CD4-positive, alpha-beta T cell (primary cell): ENCODE results near the gene DYRK1A. TPM values are rescaled to one million over a fixed set of nuclear protein-coding genes. Genes with fewer than 3 reads are reported as not detected.
A peak's percentile ranks its signal among the peaks of the same experiment; 100 is the strongest.

Source experiments
- ATAC-seq: fragments of 200-7000 bp; cut with Tn5 transposase; one replicate; pipeline ENCODE4 v1.10.0; 2022; ENCODE audit warnings: mild to moderate bottlenecking; ENCODE audit not compliant: poor library complexity
- CTCF ChIA-PET: fragments of 350-600 bp; sonication (Branson Sonifier 250); formaldehyde crosslinking; loops from one replicate; lab custom pipeline; 2021; ENCODE audit warnings: antibody characterized with exemption, inconsistent platforms; lab: Charles Lee
- POLR2A ChIA-PET: fragments of 350-600 bp; sonication (Branson Sonifier 250); formaldehyde crosslinking; loops from one replicate; lab custom pipeline; 2021; ENCODE audit warnings: antibody characterized with exemption, inconsistent platforms; lab: Charles Lee
- DNase-seq, 14 experiments: peaks; one replicate each; pipeline ENCODE4 v3.0.0-alpha.2; 2013 to 2020; ENCODE audit warnings: mixed read lengths in 2 of 14
- H3K27ac ChIP-seq, 2 donors: one replicate each; pipeline versions ENCODE4 v1.5.1 to v1.7.0; 2013; ENCODE audit warnings: low read length in 2 of 2, low read depth in 1 of 2, mild to moderate bottlenecking in 1 of 2
- H3K27me3 ChIP-seq, 2 experiments: 1 replicate in 1 of 2; 2 replicates in 1 of 2; pipeline versions ENCODE4 v1.6.1 to v1.7.0; 2013; ENCODE audit warnings: low read length in 2 of 2, control low read depth in 1 of 2, mild to moderate bottlenecking in 1 of 2, moderate library complexity in 1 of 2; ENCODE audit not compliant: insufficient read depth in 2 of 2, control insufficient read depth in 1 of 2
- H3K36me3 ChIP-seq: one replicate; pipeline ENCODE4 v1.6.1; 2013; ENCODE audit warnings: low read length, control low read depth; ENCODE audit not compliant: insufficient read depth
- H3K4me1 ChIP-seq: one replicate; pipeline ENCODE4 v1.6.1; 2013; ENCODE audit warnings: low read length, control low read depth; ENCODE audit not compliant: insufficient read depth
- H3K4me3 ChIP-seq: one replicate; pipeline ENCODE4 v1.5.1; 2013; ENCODE audit warnings: mild to moderate bottlenecking, low read length, moderate library complexity
- H3K9me3 ChIP-seq, 2 experiments: 1 replicate in 1 of 2; 2 replicates in 1 of 2; pipeline versions ENCODE4 v1.6.1 to v1.7.0; 2013; ENCODE audit warnings: low read length in 2 of 2, mild to moderate bottlenecking in 2 of 2, control low read depth in 1 of 2, moderate library complexity in 1 of 2; ENCODE audit not compliant: control insufficient read depth in 1 of 2, insufficient read depth in 1 of 2
- H3K27ac Mint-ChIP-seq: one replicate; pipeline ENCODE4 v1.8.0; 2020; ENCODE audit warnings: mixed read lengths
- H3K27me3 Mint-ChIP-seq: one replicate; pipeline ENCODE4 v1.8.0; 2021; ENCODE audit warnings: mixed read lengths
- H3K36me3 Mint-ChIP-seq: one replicate; pipeline ENCODE4 v1.8.0; 2021; ENCODE audit warnings: low read depth, mixed read lengths
- H3K4me1 Mint-ChIP-seq: one replicate; pipeline ENCODE4 v1.8.0; 2021; ENCODE audit warnings: low read depth, mixed read lengths
- H3K4me3 Mint-ChIP-seq: one replicate; pipeline ENCODE4 v1.8.0; 2020; ENCODE audit warnings: mild to moderate bottlenecking, mixed read lengths
- H3K9me3 Mint-ChIP-seq: one replicate; pipeline ENCODE4 v1.8.0; 2020; ENCODE audit warnings: mixed read lengths
- intact Hi-C, 2 experiments: fragments of 100-400 bp; cut with DNase I in 1 of 2; cut with micrococcal nuclease in 1 of 2; formaldehyde crosslinking; loops; one replicate each; pipeline versions ENCODE4 v1.15.1 to v1.9.0; 2023 to 2025; cut with DNase I, micrococcal nuclease
- total RNA-seq, 174 experiments: library from RNA in 2 of 174; stranded (reverse) in 2 of 174; gene quantifications; one replicate each; pipeline ENCODE4 v1.2.3 and lab custom pipeline; 2021 to 2026
- TF ChIP-seq, protein P1 (sequence below): fragments of 200-600 bp; IDR thresholded peaks from one replicate; pipeline ENCODE4 v1.8.0; 2022; ENCODE audit warnings: antibody characterized with exemption, mild to moderate bottlenecking

The DYRK1A gene
- total RNA-seq, 2 experiments from 2014 or later: 135 to 145 TPM

DNA sequence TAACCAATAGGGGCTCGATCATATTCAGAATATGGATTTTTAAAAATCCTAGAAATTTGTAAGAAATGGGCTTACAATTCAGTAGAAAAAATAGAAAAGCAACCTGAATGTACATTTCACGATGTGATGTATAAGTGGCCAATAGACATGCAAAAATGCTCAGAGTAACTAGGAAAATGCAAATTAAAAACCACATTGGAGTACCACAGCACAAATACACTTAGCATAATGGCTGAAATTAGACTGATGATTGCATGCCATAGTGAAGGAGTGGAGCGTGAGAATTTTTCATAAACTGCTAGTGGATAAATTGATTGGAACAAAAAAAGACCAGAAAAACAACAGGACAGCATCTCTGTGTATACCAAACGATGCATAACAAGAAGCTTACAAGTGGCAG, 102.3 kb downstream of the DYRK1A start:
- no peak overlapping the region for H3K4me3 Mint-ChIP-seq
- DNase-seq: no peak
- peak overlapping the region; percentile 48 for H3K27ac Mint-ChIP-seq
- TF ChIP-seq, protein P1, sequence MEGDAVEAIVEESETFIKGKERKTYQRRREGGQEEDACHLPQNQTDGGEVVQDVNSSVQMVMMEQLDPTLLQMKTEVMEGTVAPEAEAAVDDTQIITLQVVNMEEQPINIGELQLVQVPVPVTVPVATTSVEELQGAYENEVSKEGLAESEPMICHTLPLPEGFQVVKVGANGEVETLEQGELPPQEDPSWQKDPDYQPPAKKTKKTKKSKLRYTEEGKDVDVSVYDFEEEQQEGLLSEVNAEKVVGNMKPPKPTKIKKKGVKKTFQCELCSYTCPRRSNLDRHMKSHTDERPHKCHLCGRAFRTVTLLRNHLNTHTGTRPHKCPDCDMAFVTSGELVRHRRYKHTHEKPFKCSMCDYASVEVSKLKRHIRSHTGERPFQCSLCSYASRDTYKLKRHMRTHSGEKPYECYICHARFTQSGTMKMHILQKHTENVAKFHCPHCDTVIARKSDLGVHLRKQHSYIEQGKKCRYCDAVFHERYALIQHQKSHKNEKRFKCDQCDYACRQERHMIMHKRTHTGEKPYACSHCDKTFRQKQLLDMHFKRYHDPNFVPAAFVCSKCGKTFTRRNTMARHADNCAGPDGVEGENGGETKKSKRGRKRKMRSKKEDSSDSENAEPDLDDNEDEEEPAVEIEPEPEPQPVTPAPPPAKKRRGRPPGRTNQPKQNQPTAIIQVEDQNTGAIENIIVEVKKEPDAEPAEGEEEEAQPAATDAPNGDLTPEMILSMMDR: no peak
- Histone ChIP-seq H3K36me3 (peaks cover 16% of the 10 kb centered on the region), H3K27me3 (no peaks in the 10 kb centered on the region), H3K4me1 (peaks cover 15% of the 10 kb centered on the region), H3K4me3 (no peak overlapping the region), H3K9me3 (no peaks in the 10 kb centered on the region), H3K27ac (no peak overlapping the region)
- ATAC-seq: no peak
- no peaks in the 10 kb centered on the region for H3K9me3 Mint-ChIP-seq
- CTCF ChIA-PET: no interaction called here
- POLR2A ChIA-PET: no interaction called here
- intact Hi-C loops: loop anchor here in 1 of 2 experiments (10.0 kb wide), 1 partner anchor 214 kb away; no protein-coding TSS in a partner anchor
- H3K27me3 Mint-ChIP-seq: no peaks in the 10 kb centered on the region
- H3K36me3 Mint-ChIP-seq: peaks cover 62% of the 10 kb centered on the region
- peaks cover 90% of the 10 kb centered on the region for H3K4me1 Mint-ChIP-seq

DNA sequence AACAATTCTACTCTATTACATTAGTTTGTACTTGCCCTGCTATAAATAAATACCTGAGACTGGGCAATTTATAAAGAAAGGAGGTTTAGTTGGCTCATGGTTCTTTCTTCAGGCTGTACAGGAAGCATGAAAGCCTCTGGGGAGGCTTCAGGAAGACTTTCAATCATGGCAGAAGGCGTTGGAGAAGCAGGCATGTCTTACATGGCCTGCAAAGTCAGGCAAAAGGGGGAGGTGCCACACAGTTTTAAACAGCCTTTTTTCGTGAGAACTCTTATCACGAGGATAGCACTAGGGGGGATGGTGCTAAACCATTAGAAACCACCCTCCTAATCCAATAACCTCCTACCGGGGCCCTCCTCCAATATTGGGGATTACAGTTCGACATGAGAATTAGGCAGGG, 102.9 kb downstream of the DYRK1A start:
- H3K36me3 Mint-ChIP-seq: peaks cover 64% of the 10 kb centered on the region
- H3K27ac Mint-ChIP-seq: peak overlapping the region; percentile 48
- H3K36me3 ChIP-seq: peaks cover 16% of the 10 kb centered on the region
- H3K27me3 Mint-ChIP-seq: no peaks in the 10 kb centered on the region
- no peaks in the 10 kb centered on the region for H3K27me3 ChIP-seq
- no peak overlapping the region for H3K4me3 ChIP-seq
- no peak overlapping the region for H3K27ac ChIP-seq
- POLR2A ChIA-PET: no interaction called here
- TF ChIP-seq, protein P1: no peak
- no peaks in the 10 kb centered on the region for H3K9me3 Mint-ChIP-seq
- H3K4me3 Mint-ChIP-seq: no peak overlapping the region
- ATAC-seq (no peak), DNase-seq (no peak)
- CTCF ChIA-PET: no interaction called here
- no peaks in the 10 kb centered on the region for H3K9me3 ChIP-seq
- peaks cover 15% of the 10 kb centered on the region for H3K4me1 ChIP-seq
- H3K4me1 Mint-ChIP-seq: peaks cover 87% of the 10 kb centered on the region
- intact Hi-C loops: loop anchor here in 1 of 2 experiments (10.0 kb wide), 1 partner anchor 215 kb away; no protein-coding TSS in a partner anchor

DNA sequence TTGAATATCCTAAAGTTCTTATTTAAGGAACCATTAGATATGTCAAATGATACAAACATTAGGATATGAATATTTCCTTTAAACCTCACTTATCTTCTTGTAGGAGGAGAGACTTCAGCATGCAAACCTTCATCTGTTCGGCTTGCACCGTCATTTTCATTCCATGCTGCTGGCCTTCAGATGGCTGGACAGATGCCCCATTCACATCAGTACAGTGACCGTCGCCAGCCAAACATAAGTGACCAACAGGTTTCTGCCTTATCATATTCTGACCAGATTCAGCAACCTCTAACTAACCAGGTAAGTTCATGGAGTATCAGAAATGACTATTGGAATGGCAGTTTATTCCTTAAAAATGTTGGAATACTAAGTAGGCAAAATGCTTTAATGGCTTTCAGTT, 106.0 kb downstream of the DYRK1A start:
- TF ChIP-seq, protein P1: no peak
- Histone ChIP-seq H3K4me1 (peaks cover 20% of the 10 kb centered on the region), H3K4me3 (no peak overlapping the region), H3K36me3 (peaks cover 27% of the 10 kb centered on the region), H3K27me3 (no peaks in the 10 kb centered on the region), H3K9me3 (no peaks in the 10 kb centered on the region), H3K27ac (no peak overlapping the region)
- Mint-ChIP-seq H3K27ac (no peak overlapping the region), H3K36me3 (peaks cover 76% of the 10 kb centered on the region), H3K27me3 (no peaks in the 10 kb centered on the region), H3K9me3 (no peaks in the 10 kb centered on the region), H3K4me1 (peaks cover 90% of the 10 kb centered on the region), H3K4me3 (no peak overlapping the region)
- POLR2A ChIA-PET: no interaction called here
- no peak for DNase-seq
- intact Hi-C loops: no loop called here
- no peak for ATAC-seq
- CTCF ChIA-PET: interaction anchor here (0.5 kb wide), 1 partner anchor 138 kb away, joined by 3 read pairs; no protein-coding TSS in a partner anchor
